OCI-LY3 (cell line): ENCODE measurements around the gene OTOG.

Experiments
- EZH2phosphoT487 ChIP-seq: fragments of 200-600 bp; shearing (Covaris generic); IDR thresholded peaks from 2 replicates; pipeline ENCODE4 v1.6.1; 2018; ENCODE audit warnings: antibody characterized with exemption, mixed run types, low read depth
- TF ChIP-seq, protein P1 (sequence below): fragments of 200-600, 300-600 bp; sonication (generic); IDR thresholded peaks from 2 replicates; pipeline ENCODE4 v1.5.1; 2014; ENCODE audit warnings: antibody characterized with exemption, low read length, low read depth

DNA sequence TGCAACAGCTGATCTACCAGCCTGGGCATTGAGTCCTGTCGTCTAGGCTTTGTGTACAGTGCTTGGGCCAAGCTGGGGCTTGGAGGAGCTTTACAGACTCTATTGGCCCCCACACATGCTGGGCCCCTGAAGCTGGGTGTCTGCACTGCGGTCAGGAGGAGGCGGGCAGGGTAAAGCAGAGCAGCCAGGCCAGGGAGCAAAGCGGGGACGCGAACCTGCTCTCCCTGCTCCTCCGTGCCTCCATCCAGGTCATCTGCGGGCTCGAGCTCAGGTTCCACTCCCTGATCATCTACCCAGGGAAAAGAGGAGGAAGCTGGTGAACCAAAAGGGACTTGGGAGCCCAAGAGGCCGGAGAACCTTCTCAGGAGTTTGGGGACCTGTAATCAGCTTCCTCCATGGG lies 29.9 kb upstream of the OTOG start:
- TF ChIP-seq, protein P1, sequence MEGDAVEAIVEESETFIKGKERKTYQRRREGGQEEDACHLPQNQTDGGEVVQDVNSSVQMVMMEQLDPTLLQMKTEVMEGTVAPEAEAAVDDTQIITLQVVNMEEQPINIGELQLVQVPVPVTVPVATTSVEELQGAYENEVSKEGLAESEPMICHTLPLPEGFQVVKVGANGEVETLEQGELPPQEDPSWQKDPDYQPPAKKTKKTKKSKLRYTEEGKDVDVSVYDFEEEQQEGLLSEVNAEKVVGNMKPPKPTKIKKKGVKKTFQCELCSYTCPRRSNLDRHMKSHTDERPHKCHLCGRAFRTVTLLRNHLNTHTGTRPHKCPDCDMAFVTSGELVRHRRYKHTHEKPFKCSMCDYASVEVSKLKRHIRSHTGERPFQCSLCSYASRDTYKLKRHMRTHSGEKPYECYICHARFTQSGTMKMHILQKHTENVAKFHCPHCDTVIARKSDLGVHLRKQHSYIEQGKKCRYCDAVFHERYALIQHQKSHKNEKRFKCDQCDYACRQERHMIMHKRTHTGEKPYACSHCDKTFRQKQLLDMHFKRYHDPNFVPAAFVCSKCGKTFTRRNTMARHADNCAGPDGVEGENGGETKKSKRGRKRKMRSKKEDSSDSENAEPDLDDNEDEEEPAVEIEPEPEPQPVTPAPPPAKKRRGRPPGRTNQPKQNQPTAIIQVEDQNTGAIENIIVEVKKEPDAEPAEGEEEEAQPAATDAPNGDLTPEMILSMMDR, result no peak
- no peak for TF ChIP-seq EZH2phosphoT487
